Muscle of back (tissue), 11 donors: ENCODE data around the gene TPCN1. TPM values are rescaled to one million over a fixed set of nuclear protein-coding genes. Genes with fewer than 3 reads are reported as not detected.

Source experiments
- DNase-seq, 3 donors: peaks; one replicate each; pipeline versions ENCODE4 v3.0.0 to v3.0.0-alpha.2; 2013
- polyA plus RNA-seq, 10 donors: library from polyadenylated mRNA; unstranded; fragments of 120-200 nt; gene quantifications; one replicate each; pipeline ENCODE4 v1.2.1, GENCODE V29; 2013; ENCODE audit not compliant: insufficient read length in 10 of 10

Gene TPCN1
- polyA plus RNA-seq, 10 donors, result 20.7 to 55.2 (median 32.0) TPM

GRCh38 chr12:113302886-113303640 is 81.8 kb downstream of the TPCN1 start:
- DNase-seq, result no peak

DNA sequence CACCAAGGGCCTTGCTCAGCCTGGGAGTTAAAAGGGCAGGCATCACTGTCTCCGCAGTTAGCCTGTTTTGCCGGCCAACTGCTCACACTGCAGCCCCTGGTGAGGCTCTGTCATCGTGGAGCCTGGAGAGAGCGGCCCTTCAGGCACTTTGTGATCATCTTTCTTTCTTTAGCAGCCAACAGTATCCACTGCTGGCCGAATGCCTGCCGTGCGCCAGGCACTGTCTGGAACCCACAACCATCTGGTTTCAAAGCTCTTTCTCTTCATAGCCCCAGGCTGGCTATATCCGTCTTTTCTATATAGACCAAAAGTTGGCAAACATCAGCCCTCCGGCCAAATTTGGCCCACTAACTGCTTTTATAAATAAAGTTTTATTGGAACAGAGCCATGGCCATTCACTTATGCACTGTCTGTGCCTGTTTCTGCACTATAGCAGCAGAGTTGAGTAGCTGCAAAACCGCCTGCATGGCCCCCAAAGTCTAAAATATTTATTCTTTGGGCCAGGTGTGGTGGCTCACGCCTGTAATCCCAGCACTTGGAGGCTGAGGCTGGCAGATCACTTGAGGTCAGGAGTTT is 84.1 kb downstream of the TPCN1 start:
- DNase-seq, result no peak

GRCh38 chr12:113306382-113306781 is 85.1 kb downstream of the TPCN1 start:
- no peak for DNase-seq

- DNase-seq, result no peak
These were observed 89.2 kb downstream of the TPCN1 start for GRCh38 chr12:113310489-113310888.

- DNase-seq, result no peak
These were observed 92.9 kb downstream of the TPCN1 start for GRCh38 chr12:113314121-113314529.

GRCh38 chr12:113315358-113315757 is 94.1 kb downstream of the TPCN1 start:
- DNase-seq, result no peak

DNA sequence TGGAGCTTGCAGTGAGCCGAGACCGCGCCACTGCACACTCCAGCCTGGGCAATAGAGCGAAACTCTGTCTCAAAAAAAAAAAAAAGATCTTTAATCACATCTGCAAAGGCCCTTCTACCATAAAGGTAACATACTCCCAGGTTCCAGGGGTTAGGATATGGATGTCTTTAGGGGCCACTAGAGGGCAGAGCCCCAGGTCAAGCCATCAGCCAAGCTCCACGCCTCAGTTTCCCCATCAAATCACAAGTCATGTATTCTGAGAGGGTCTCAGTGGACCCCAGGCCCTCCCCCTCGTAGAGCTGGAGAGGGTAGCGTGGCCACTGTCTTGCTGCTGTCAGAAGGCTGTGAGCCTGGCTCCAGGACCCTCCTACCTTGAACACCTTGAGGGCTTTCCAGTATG is 94.9 kb downstream of the TPCN1 start:
- DNase-seq, result no peak

DNA sequence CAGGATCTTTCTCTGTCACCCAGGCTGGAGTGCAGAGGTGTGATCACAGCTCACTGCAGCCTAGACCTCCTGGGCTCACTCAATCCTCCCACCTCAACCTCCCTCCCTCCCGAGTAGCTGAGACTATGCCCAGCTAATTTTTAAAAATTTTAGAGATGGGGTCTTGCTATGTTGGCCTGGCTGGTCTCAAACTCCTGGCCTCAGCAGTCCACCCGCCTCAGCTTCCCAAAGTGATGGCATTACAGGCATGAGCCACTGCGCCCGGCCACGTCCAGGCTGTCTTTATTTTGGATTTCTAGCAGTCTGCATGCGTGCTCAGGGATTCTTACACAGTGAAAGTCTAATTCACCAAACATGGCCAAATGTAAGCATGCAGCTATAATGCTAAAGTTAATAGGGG is 95.9 kb downstream of the TPCN1 start:
- DNase-seq, result no peak

DNA sequence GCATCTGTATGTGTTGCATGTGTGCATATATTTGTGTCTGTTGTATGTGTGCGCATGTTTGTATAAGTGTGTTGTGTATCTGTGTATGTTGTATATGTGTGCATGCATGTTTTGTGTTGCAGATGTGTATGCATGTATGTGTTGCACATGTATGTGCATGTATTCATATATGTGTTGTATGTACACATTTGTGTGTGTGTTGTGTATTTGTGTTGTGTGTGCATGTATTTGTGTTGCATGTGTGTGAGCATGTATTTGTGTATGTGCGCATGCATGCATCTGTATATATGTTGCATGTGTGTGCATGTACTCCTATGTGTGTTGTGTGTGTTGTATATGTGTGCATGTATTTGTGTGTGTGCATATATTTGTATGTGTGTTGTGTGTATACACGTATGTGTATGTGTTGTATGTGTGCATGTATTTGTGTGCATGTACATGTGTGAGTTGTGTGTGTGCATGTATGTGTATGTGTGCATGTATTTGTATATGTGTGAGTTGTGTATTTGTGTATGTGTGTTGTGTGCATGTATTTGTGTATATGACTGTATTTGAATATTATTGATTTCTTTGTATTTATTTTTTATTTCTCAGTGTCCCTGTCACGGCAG is 96.9 kb downstream of the TPCN1 start:
- no peak for DNase-seq

DNA sequence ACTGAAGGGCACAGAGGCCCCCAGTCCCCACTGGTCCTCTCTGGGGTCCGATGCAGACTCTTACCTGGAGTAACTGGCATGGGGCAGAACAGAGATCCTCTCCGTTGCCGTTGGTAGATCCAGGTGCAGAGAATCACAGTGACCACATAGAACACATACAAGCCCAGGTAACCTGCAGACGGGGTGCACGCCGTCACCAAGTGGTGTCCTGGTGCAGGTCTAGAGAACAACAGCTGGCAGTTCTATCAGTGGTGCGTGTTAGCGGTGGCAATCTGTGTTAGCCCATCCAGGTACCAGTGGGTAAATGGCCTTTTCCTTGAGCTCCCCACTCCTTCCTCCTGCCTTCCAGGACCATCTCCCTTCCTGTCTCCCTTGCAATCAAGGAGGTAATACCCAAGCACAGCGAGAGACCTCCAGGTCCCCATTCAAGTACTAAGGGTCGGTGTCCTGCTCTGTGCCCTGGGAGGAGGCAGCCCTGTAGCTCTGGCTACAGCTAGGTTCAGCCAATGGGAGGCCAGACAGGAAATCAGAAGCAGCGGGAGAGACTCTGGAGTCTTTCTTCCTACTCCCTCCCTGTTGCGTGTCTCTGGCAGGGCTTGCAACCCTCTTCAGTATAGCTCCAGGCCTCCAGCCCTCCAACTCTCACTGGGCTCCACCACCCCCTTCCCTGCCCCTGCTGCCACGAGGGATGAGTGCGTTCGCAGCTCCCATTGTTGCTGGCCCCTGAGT is 97.8 kb downstream of the TPCN1 start:
- DNase-seq, result no peak

DNA sequence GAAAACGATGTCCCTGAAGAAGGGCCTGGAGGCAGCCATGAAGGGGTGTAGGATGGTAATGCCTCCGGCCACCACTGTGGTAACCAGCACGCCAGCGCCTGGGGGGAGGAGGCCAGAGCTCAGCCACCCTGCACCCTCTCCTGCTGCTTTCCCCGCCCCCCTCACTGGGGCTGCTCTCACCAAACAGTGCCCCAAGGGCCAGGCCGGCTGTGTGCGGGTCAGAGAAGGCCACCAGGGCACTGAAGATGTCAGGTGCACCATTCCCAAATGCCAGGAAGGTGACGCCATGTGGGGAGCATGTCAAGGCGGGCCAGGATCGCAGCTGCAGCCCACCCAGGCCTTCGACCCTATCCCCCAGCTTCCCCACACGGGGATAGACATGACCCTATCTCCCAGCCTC is 99.1 kb downstream of the TPCN1 start:
- DNase-seq, result no peak

DNA sequence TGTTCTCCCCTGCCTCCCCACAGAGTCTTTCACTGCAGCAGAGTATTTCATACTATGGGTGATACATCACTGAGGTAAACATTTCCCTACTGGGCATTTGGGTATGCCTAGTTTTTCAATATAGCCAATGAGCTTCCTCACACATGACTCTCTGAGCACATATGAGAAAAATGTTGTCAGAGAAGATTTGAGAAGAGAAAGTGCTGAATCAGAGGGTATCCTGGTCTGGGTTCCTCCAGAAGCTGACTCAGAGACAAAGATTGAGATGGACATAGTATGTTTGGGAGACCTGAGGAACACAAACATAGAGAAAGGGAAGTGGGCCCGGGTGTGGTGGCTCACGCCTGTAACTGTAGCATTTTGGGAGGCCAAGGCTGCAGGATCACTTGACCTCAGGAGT is 101.1 kb downstream of the TPCN1 start:
- no peak for DNase-seq

DNA sequence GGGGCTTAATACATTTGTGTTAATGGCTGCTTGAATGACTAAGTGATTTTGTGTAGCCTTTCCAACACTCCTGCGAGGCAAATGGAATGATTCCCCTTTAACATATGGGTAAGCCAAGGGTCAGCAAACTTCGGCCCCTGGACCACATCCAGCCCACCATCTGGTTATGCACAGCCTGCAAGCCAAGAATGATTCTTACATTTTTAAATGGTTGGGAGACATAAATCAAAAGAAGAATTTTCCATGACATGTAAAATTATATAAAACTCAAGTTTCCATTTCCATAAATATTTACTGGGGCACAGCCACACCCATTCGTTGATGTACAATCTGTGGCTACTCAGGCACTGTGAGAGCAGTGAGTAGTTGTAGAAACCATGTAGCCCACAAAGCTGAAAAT is 104.7 kb downstream of the TPCN1 start:
- DNase-seq, result peak; percentile 68 to 93 (median 88)

DNA sequence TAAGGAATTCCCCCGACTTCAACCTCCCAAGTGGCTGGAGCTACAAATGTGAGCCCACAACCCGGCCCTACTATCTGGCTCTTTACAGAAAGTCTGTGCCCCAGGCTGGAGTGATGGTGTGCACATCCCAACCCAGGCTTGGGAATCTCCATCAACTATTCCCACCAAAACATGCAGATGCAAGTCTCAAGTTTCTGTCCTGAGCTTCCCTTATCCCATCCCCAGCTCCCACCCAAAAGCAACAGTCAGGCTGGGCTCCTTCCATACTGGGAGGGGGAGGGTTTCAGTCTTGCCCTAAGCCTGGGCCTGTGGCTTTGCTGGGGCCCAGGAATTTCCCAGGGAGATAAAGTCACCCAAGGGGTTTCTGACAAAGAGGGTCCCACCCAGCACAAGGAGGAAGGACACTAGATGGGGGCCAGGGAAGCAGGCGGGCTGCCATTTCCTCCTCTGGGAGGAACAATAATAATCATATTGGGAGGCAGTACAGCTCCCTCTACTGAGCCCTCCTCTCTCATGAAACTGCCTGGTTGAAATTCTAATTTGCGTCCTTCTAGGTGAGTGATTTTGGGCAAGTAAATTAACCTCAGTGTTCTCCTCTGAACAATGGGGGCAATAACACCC is 105.6 kb downstream of the TPCN1 start:
- DNase-seq, result peak in 2 of 3 donors; percentile 40 to 72

DNA sequence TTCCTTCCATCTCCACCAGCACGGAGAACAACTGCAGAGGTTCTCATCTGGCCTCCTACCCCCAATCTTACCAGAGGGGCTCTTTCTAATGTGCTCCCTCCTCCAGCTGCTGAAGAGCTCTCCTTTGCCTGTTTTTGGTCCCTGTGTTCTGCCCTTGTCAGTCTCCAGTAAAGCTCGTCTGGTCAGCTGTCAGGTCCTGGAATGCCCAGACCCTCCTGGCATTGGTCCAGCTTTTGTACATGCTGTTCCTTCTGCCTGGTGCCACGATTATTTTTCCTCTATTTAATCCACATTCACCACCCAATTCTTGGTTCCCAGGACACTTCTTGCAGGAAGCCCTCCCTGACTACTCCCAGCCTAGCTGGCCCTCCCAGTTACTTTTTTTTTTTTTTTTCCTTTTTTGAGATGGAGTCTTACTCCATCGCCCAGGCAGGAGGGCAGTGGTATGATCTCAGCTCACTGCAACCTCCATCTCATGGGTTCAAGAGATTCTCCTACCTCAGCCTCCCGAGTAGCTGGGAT is 107.2 kb downstream of the TPCN1 start:
- no peak for DNase-seq

DNA sequence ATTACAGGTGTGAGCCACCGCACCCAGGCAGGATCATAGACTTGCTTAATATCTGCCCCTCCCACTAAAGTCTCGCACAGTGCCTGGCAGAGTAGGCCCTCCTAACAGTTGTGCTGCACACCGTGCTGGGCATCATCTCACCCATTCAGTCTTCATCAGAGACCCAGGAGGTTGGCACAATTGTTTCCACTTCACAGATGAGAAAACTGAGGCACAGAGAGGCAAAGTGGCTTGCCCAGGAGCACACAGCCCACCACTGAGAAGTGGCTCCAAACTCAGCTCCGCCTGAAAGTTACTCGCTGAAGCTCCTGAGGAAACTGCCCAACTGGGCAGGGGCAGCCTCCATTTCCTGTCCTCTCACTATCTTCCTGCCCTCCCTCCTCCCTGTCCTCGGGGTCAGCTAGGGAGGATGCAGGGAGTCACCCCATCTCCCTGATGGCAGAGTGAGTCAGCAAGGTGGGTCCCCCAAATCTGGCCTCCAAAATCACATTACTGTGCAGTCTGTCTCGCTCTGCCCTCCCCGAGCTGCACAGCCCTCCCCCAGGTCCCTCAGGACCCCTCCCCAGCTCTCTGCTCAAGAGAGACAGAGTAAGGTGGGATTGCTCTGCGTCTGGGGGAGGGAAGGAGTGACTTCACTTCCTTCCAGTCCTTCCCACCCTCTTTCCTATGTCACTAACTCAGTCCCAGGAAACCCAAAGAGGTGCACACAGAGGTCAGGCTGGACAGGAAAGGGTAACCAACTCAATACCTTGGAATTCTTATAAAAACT is 107.9 kb downstream of the TPCN1 start:
- DNase-seq, result no peak

GRCh38 chr12:113329791-113330417 is 108.6 kb downstream of the TPCN1 start:
- DNase-seq, result no peak

- DNase-seq, result no peak
These were observed 109.2 kb downstream of the TPCN1 start for GRCh38 chr12:113330505-113330904.

DNA sequence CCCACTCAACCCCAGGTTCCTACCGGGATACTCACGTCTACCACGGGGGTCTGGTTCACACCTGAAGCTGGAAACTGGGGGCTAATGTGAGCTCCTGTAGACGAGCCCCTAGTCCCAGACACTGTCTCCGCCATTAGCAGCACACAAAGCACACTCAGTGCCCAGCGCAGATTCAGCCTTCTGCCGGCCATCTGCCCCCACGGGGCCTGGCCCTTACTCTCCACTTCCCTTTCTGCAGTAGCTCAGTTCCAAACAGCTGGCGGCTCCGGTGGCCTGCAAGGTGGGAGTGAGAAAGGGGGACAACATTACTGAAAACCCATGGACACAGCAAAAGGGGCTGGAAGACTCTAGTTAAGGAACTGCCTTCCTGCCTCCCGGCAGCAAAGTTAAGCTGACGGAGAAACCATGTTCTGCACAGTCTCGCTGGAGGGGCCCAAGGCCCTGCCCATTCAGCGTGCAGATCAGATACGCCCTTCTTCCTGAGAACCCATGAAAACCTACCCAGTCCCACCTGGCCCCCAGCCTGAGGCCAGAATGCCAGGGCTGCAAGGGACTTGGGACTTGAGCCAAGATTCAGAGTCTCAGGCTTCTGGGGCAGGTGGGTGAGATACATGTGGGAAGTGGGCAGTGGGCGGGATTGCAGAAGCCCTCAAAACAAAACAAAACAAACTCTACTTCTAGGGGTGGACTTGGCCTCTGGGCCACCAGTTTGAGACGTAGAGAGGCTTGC is 111.6 kb downstream of the TPCN1 start:
- peak in 1 of 3 donors; percentile 30 for DNase-seq

GRCh38 chr12:113333418-113333750 is 112.1 kb downstream of the TPCN1 start:
- DNase-seq, result no peak
